K562 (cell line): ENCODE results near the gene B3GAT3. TPM values are rescaled to one million over a fixed set of nuclear protein-coding genes. Genes with fewer than 3 reads are reported as not detected.

Experiments used
- CCNT2 ChIP-seq: IDR thresholded peaks from 2 replicates; pipeline ENCODE4 v1.6.1; 2011; ENCODE audit warnings: borderline replicate concordance, low read depth, mild to moderate bottlenecking, moderate library complexity, mixed read lengths, low read length; ENCODE audit not compliant: insufficient read length; ENCODE audit errors: extremely low read depth
- CHD2 ChIP-seq: IDR thresholded peaks from 2 replicates; pipeline ENCODE4 v1.6.1; 2011; ENCODE audit warnings: low read depth, low read length
- EGR1 ChIP-seq: fragments of 450-650 bp; conservative IDR thresholded peaks from 2 replicates; pipeline ENCODE4 v1.6.1; 2017; ENCODE audit warnings: mild to moderate bottlenecking
- ESRRB ChIP-seq: fragments of 250-450 bp; sonication (Bioruptor Pico); IDR thresholded peaks from 2 replicates; pipeline ENCODE4 v1.5.0; 2020; ENCODE audit warnings: mild to moderate bottlenecking, moderate library complexity, borderline replicate concordance
- GTF2A2 ChIP-seq: IDR thresholded peaks from 2 replicates; pipeline ENCODE4 v1.6.1; 2016; ENCODE audit warnings: mild to moderate bottlenecking, missing genetic modification characterization, missing compliant biosample characterization
- GTF3C2 ChIP-seq: IDR thresholded peaks from 3 replicates; pipeline ENCODE4 v1.6.1; 2011; ENCODE audit warnings: borderline replicate concordance, mild to moderate bottlenecking, moderate library complexity; ENCODE audit not compliant: insufficient read length; ENCODE audit errors: extremely low read depth
- HDAC2 ChIP-seq: fragments of 450-650 bp; IDR thresholded peaks from 2 replicates; pipeline ENCODE4 v1.6.1; 2016; ENCODE audit warnings: mild to moderate bottlenecking
- HOXB6 ChIP-seq: fragments of 250-450 bp; sonication (Bioruptor Pico); IDR thresholded peaks from 2 replicates; pipeline ENCODE4 v1.5.1; 2022; ENCODE audit warnings: mild to moderate bottlenecking, borderline replicate concordance
- NRF1 ChIP-seq, 2 experiments: fragments of 450-650 bp; IDR thresholded peaks in 1 of 2; conservative IDR thresholded peaks in 1 of 2; 2 replicates each; pipeline ENCODE4 v1.6.1; 2014; ENCODE audit warnings: mild to moderate bottlenecking in 2 of 2
- PCBP2 ChIP-seq: fragments of 200-400 bp; formaldehyde crosslinking; IDR thresholded peaks from 2 replicates; pipeline ENCODE4 v1.6.1; 2018; ENCODE audit warnings: low read length, low read depth, mild to moderate bottlenecking, moderate library complexity; ENCODE audit not compliant: poor library complexity, severe bottlenecking
- SREBF1 ChIP-seq: fragments of 150-350 bp; IDR thresholded peaks from 2 replicates; pipeline ENCODE4 v1.6.1; 2014; ENCODE audit warnings: antibody characterized with exemption, low read depth, low read length, borderline replicate concordance
- TAF15 ChIP-seq: fragments of 200-400 bp; formaldehyde crosslinking; IDR thresholded peaks from 2 replicates; pipeline ENCODE4 v1.6.1; 2017; ENCODE audit warnings: mild to moderate bottlenecking, low read depth, low read length, moderate library complexity
- USF1 ChIP-seq: sonication (generic); formaldehyde crosslinking; IDR thresholded peaks from 2 replicates; pipeline ENCODE4 v1.9.0; 2022; ENCODE audit warnings: mild to moderate bottlenecking, missing genetic modification reagents
- ZKSCAN1 ChIP-seq: fragments of 150-350 bp; IDR thresholded peaks from 2 replicates; pipeline ENCODE4 v1.6.1; 2016; ENCODE audit warnings: low read depth, low read length
- ZMIZ1 ChIP-seq, 2 experiments: fragments of 150-350 bp in 1 of 2; IDR thresholded peaks; 2 replicates each; pipeline ENCODE4 v1.6.1; 2012 to 2016; ENCODE audit warnings: low read depth in 2 of 2, low read length in 2 of 2, mild to moderate bottlenecking in 1 of 2, moderate library complexity in 1 of 2
- ZNF584 ChIP-seq: fragments of 200-800 bp; sonication (Bioruptor generic); IDR thresholded peaks from 2 replicates; pipeline ENCODE4 v1.6.1; 2016; ENCODE audit warnings: low read depth, mild to moderate bottlenecking, missing genetic modification characterization, missing compliant biosample characterization
- ZNF668 ChIP-seq: fragments of 250-450 bp; sonication (Bioruptor Pico); IDR thresholded peaks from 2 replicates; pipeline ENCODE4 v1.8.0; 2022; ENCODE audit warnings: mild to moderate bottlenecking, inconsistent platforms
- ZNF740 ChIP-seq, 3 experiments: fragments of 200-800 bp in 1 of 3; sonication (Bioruptor generic) in 1 of 3; sonication (generic) in 1 of 3; formaldehyde crosslinking in 1 of 3; IDR thresholded peaks; 2 replicates each; pipeline versions ENCODE4 v1.6.1 to v1.8.0; 2016 to 2022; ENCODE audit warnings: mild to moderate bottlenecking in 2 of 3, missing compliant biosample characterization in 2 of 3, missing genetic modification characterization in 2 of 3, missing genetic modification reagents in 1 of 3
- polyA plus RNA-seq, 8 experiments: library from polyadenylated mRNA; depleted of rRNA in 4 of 8; stranded (reverse) in 5 of 8; unstranded in 3 of 8; fragments of >200 nt; fragmentation: Nextera tagmentation in 2 of 8; fragmentation: Illumina TruSeq in 1 of 8; extraction: Ambion mirVana in 2 of 8; extraction: Trizol in 1 of 8; gene quantifications; 2 replicates each; pipeline versions ENCODE4 v1.2.1 to v1.2.3, GENCODE V29; 2011 to 2014; ENCODE audit warnings: inconsistent platforms in 1 of 8, missing spikeins in 1 of 8
- total RNA-seq, 7 experiments: library from RNA; depleted of rRNA in 6 of 7; stranded (reverse); fragments of >200 nt in 6 of 7; fragmentation: Illumina TruSeq in 2 of 7; extraction: Trizol in 2 of 7; gene quantifications; 2 replicates each; pipeline versions ENCODE4 v1.2.1 to v1.2.3, GENCODE V29; 2011 to 2021; ENCODE audit warnings: low replicate concordance in 1 of 7

Gene B3GAT3
- total and polyA plus RNA-seq, 9 of the 15 experiments (the other 6 are each of a cell fraction or from before 2014, with no cell fraction given): 0.30 to 64.0 (median 21.4) TPM

- TF ChIP-seq GTF3C2 (no peak), HOXB6 (CRISPR knock-in tag) (no peak), SREBF1 (no peak), ZNF740 (CRISPR knock-in tag; IDR thresholded peaks at IDR 0.05) (no peak), ZNF740 (tag; IDR thresholded peaks at IDR 0.05) (no peak), ZNF584 (no peak), TAF15 (no peak), HDAC2 (peak; percentile 82), ESRRB (CRISPR knock-in tag) (no peak), GTF2A2 (tag) (no peak), CHD2 (peak; percentile 87), ZNF668 (CRISPR knock-in tag) (no peak), ZMIZ1 (IDR thresholded peaks at IDR 0.05; ENCODE audit: low read depth in 2 of 2, low read length in 2 of 2) (no peak), ZKSCAN1 (peak; percentile 70), NRF1 (conservative IDR thresholded peaks at IDR 0.05 in 1 of 2, IDR thresholded peaks at IDR 0.05 in 1 of 2) (peak; percentile 75 to 78), CCNT2 (peak; percentile 84), USF1 (CRISPR knock-in tag) (peak; percentile 90), PCBP2 (no peak), EGR1 (peak; percentile 71)
Measured at GRCh38 chr11:62621567-62622470, at the start of gene B3GAT3 (continued).
